ENCODE data around the gene ODAD4.
"Not testable (repeated sequence)": the region's sequence is repeated elsewhere in the genome, so short reads cannot be mapped to it uniquely, and the experiment has no call there.

The ODAD4 gene

DNA sequence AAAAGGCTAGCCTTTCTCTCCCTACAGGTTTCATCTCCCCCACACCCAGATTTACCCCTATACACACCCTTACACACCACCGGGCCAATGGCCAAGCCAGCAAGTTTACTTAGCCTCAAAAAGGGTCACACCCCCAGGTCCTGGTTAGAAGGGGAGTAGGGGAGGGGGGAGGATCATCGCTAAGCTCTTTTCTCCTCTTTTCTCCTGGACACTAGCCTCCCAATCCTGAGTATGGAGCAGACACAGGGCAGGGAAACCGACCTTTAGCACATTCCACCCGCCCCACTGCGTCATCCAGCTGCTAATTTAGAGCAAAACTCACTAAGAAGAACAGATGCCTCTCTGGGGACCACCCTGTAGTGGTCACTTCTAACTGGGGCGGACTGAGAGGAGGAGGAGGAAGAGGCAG lies 16.1 kb upstream of the ODAD4 start:
- DNase-seq: no peak

DNA sequence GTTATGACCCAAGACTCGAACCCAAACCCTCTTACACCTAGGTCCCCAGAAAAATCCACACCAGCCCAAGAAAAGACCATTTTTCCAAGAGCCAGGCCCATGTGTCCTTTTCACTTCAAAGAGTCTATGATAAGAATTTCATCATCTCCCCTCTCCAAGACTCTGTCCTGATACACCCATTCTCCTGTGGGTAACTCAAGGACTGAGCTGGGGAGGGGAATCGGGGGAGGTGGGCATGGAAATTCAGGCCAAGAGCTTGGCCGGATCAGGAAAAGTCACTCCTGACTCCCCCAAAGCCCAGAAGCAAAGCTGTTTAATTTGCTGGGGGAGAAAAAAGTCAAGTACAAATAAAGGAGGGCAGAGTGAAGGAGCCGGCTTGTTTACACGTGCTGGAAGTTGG lies 15.4 kb upstream of the ODAD4 start:
- no peak for DNase-seq

DNA sequence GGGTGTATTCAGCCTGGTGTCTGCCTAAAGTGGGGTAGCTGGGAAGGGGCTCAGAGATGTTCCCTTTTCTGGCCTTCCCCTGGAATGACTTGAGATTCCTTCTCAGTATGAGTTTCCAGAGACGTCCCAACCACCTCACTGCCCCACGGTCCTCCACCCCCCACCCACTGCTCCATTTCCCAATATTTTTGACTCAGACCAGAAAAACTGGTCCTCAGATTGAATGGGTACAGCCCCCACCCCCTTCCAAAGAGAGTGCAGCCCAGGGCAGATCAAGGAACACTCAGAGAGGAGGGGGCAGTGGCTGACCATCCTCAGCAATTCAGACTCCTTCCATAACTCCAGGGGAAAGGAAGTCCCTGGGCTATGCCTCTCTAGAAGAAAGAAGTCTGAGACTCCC lies 14.9 kb upstream of the ODAD4 start:
- DNase-seq: no peak

DNA sequence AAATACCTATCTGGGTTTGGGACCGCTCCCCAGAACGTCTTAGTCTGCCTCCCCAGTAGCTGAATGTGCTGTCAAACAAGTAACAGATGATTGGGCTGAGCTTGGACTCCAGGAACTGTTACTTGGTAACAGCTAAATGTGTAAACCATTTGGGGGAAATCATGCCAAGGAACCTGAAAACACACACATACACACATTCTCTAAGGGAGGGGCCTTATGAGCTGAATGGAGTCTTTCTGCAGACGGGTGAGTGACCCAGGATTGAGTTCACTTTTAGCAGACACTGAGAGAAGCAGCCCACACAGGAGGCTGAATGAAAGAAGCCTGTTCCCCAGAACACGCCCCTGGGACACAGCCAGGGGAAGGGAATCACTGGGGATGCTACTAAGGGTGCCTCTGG lies 13.2 kb upstream of the ODAD4 start:
- DNase-seq: no peak

DNA sequence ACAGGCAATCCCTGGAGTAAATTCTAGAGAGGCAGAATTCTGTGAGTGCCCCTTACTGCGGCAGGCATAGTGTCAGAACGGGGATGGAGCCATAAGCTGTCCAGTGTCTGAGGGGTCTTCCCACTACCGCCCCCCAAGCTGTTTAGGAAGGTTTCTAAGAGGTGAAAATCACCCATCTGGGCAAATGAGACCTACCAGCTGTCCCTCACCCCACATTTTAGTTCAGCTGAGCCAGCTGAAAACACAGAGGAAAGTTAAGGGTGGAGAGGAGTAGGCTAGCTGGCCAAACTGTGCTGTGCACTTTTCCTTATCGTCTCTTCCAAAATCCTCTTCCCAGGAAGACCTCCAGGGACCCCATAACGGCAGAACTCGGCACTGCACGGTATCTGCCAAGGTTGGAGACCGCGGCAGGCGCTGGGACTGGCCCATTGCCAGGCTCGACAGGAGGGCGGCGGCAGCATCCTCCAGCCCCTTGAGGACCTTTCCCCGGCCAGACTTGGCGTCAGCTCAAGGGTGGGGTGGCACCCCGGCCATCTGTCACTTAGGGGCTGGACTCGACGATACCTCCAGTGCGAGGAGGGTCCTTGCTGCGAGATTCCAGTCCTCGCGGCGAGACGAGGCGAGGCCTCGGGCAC lies 12.6 kb upstream of the ODAD4 start:
- DNase-seq: no peak

DNA sequence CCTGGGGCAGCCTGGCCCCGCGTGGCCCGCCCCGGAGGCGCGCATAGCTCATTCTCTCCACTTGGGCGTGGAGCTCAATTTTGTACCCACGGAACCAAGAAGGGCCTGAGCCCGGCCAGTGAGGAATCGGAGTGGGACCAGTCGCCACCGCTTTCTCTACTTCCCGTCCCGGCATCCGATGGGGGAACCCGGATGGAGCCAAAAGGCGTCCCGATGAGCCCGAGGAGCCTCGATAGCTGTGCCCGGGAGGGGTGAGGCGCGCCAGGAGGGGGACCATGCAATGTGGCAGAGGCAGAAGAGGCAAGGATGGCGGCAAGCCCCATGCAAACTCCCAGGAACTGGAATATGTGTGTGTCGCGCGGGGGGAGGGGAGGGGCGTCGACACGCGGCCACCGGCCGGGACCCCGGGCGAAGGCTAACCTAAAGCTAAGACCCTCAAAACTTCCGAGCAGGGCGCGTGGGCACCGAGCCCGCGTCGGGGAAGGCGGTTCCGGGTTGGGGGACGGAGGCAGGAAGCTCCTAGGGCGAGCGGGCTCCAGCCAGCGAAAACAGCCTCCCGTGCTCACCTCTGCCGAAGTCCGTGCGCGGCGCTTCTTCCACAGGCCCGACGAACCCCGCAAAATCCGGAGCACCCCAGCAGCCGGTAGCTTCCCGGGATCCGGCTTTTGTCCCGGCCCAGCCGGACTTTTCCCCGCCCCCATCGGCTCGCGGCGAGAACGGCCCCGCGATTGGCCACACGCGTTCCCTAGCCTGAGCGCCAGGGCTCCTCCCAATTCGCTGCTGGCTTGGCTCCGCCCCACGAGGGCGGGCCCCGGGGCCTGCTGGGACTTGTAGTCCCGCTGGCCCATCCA lies 11.9 kb upstream of the ODAD4 start, which contains the start of gene ACLY:
Gene ACLY (minus strand): TSS at position 638 of the 851 bp plus-strand sequence. CDS start 5,078 bp downstream, outside the sequence.
- peak; percentile 97 to 98 for DNase-seq

DNA sequence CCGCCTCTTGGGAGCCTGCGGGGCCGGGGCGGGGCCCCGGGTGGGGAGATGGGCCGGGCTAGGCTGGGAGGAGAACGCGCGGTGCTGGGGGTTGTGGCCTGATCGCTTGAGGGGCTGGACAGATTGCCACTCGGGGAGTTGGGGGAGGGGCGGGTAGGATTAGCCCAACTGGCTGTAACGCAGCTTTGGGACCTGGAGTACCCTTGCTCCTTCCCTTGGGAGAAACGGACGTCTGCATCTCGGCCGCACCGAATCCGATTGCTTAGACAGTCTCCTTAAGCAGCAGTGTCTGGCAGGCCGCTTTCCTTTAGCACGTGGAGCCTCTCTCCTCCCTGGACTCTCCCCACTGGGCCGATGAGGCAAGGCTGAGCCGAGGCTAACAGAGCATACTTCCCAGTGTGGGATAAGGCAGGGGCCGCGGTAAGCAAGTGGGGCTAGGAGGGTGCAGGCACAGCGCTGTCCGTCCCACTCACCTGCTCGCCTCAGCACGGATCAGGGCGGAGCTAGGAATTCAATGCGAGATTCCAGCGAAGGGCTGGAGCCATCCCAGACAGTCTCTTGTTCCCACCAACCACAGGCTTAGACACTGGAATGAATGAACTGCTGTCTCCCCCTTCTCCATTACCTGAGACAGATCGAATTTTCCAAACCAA lies 11.1 kb upstream of the ODAD4 start:
- no peak for DNase-seq

DNA sequence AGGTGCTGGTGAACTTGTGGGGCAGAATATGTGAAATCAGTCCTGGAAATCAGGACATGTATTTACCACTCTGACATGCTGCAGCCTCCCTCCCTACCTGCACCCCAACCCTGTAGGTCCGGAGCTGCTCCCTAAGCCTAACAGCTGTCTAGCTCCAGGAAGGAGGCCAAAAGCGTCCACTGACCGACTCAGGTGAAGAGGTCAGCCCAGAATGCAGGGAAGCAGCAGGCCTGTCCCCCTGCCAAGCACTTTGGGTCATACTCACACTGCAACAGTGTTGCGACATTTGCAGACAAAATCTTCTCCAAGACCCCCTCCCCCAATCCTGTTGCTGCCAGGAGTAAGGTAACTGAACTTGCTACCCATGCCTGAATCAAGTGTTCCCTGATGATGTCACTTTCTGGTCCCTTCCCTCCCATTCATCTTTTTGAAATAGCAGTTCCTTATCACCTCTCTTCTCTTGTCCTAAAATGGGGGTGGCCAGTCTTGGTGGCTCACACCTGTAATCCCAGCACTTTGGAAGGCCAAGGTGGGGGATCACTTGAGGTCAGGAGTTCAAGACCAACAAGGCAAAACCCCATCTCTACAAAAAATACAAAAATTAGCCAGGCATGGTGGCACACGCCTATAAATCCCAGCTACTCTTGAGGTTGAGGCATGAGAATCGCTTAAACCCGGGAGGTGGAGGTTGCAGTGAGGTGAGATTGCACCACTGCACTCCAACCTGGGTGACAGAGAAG lies 10.4 kb upstream of the ODAD4 start:
- peak in 1 of 2 experiments; percentile 30 for DNase-seq

DNA sequence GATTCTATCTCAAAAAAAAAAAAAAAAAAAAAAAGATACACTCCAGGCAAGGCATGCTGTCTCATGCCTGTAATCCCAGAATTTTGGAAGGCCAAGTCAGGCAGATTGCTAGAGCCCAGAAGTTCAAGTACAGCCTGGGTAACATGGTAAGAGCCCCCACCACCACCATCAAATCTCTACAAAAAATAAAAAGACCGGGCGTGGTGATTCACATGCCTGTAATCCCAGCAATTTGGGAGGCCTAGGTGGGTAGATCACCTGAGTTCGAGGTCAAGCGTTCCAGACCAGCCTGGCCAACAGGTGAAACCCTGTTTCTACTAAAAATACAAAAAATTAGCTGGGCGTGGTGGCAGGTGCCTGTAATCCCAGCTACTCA lies 9.8 kb upstream of the ODAD4 start:
- no peak for DNase-seq

DNA sequence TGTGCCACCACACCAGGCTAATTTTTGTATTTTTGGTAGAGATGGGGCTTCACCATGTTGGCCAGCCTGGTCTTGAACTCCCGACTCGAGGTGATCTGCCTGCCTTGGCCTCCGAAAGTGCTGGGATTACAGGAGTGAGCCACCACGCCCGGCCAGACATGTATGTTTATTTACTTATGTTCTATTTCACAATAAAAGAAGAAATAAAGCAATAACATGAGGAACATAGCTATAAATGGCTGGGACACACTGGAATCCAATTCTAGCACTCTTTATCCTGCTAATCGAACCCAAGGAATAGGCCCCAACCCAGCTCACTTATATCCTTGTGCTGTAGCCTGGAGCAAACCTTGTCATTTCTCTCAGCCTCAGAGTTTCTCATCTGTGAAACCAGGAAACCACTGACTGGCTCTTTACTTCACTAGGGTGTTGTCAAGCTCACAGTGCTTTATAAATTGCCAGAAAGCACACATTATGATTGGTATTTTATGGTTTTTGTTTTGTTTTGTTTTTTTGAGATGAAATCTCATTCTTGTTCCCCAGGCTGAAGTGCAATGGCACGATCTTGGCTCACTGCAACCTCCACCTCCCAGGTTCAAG lies 4.3 kb upstream of the ODAD4 start:
- no peak for DNase-seq

DNA sequence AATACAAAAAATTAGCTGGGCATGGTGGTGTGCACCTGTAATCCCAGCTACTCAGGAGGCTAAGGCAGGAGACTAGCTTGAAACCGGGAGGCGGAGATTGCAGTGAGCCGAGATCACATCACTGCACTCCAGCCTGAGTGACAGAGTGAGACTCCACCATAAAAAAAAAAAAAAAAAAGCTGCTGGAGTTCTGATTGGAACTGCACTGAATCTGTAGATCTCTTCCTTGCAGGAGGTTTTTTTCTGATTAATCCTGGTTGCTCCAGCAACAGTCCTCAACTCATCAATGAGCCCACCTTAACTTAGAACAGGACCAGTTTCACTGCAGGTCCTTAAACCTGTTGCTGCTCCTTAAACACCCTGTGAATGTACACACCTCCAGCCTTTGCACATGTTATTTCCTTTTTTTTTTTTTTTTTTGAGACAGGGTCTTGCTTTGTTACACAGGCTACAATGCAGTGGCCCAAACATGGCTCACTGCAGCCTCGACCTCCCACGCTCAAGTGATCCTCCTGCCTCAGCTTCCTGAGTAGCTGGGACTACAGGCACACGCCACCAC lies 1.6 kb upstream of the ODAD4 start:
- no peak for DNase-seq

DNA sequence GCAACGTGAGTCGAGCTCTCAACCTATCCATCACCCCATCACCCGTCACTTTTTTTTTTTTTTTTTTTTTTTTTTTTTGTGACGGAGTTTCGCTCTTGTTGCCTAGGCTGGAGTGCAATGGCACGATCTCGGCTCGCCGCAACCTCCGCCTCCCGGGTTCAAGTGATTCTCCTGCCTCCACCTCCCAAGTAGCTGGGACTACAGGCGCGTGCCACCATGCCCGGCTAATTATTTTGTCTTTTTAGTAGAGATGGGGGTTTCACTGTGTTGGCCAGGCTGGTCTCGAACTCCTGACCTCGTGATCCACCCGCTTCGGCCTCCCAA lies 378 bp downstream of the ODAD4 start:
- not testable (repeated sequence) for DNase-seq

DNA sequence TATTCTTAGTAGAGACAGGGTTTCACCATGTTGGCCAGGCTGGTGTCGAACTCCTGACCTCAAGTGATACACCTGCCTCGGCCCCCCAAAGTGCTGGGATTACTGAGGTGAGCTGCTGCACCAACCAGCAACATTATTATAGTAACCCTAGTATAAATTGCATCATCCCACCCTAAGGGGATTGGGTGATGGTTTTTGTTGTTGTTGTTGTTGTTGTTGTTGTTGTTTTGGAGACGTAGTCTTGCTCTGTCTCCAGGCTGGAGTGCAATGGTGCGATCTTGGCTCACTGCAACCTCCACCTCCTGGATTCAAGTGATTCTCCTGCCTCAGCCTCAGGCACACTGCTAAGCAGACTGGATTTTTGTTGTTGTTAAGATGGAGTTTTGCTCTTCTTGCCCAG lies 1.3 kb downstream of the ODAD4 start:
- DNase-seq: not testable (repeated sequence)

DNA sequence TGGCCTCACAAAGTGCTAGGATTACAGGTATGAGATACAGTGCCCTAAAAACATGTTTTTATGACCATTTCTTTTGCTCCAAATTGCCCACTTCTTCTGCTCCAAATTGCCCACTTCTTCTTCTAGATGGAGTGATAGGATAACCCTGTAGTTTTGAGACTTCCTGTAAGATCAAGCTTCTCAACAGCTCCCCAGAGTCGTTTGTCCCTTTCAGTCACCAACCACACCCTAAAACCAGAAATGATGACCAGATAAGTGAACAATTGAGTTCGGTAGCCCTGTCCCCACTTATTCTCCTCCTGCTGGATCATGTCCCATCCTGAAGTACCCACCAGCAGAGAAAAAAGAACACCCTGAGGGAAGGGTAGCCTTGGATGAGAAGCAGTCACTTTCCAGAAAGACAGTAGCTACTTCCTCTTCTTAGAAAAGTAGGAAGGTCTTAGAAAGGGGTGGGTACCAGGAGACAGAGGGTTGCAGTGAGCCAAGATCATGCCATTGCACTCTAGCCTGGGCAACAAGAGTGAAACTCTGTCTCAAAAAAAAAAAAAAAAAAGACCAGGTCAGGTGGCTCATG lies 2.5 kb downstream of the ODAD4 start:
- DNase-seq: peak; percentile 81 to 92

DNA sequence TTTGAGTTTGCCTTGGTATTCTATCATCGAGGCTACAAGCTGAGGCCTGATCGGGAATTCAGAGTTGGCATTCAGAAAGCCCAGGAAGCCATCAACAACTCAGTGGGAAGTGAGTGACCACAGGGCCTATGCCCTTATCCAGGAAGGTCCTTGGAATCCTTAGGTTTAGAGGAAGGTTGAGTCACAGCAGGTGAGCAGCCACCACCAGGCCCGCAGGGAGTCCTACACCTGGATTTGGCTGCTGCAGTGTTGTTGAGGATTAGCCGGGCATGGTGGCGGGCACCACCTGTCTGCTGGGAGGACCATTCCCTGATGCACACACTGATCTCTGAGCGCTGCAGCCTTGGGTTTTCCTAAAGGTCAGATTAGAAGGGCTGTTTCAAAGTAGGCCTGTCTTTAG lies 5.2 kb downstream of the ODAD4 start:
- no peak for DNase-seq

DNA sequence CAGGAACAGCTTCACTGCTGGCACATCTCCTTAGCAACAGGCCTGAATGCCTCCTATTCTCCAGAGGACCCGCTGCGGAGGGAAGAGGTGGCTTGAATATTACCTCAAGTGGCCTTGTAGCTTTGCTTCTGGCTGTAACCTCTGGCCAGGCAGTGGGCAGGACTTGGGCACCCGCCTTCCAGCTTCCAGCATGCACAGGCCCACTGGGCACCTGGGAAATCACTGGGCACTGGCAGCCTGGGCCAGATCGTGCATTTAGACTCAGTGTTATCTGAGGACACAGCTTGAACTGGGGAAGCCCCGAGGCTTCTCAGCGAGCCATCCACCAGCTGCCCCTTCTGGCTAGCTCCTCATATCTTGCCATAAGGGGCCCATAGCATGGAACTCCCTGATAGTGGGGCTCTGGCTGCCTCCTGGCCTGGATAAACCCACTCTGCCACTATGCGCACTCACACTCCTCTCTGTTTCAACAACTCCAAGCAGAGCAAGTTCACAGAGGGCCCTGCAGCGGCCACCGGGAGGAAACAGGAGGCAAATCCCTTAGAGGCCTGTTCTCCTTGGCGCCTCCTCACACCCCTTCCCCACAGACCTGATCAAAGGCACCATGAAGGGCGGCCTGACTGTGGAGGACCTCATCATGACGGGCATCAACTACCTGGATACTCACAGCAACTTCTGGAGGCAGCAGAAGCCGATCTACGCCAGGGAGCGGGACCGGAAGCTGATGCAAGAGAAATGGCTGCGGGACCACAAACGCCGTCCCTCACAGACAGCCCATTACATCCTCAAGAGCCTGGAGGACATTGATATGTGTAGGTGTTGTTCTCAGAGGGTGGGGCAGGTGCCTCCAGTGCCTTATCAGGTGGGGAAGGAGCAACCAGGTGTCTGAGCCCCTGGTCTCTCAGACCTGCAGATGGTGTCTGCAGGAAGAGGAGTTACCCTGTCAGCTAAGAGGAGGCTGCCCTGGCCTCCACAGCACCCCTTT lies 7.8 kb downstream of the ODAD4 start:
- no peak for DNase-seq

DNA sequence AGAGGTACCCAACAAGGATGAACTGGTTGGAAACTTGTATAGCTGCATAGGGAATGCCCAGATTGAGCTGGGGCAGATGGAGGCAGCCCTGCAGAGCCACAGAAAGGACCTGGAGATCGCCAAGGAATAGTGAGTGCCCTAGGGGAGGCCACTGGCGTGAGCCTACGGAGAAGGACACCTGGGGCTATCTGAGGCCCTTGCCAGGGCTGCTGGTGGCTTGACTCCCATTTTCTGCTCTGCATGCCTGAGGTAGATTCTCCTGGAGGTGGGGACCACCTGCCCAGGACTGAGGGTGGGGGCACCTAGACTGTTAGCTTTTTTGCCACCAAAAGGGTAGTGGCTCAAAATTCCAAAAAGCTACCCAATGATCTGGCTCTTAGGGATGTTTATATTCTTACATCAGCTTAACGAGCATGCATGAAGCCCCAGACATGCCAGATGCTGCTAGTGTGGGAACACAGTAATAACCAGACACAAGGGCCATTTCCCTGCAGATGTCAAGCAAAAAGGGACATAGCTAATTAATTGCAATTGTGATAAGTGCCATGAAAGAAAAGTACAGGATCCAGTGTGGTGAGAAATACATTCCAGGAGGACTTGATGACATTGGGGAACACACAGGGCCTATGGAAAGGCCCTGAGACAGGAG lies 8.8 kb downstream of the ODAD4 start:
- DNase-seq: no peak

DNA sequence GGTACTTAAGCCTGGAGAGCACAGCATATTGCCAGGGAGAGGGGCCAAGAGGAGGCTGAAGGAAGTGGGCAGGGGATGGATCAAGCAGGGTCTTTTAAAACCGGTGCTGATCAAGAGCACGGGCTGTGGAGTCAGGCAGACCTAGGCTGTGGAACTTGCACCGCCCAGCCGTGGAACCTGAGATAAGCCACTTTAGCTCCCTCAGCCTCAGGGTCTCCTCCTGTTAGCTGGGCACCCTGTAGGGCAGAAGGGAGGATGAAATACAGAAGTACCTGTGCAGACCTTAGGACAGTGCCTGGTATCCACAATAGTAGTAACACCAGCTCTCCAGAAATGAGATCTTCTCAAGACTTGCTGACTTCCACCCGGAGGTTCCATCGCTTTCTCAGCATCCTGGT lies 9.3 kb downstream of the ODAD4 start:
- DNase-seq: no peak

DNA sequence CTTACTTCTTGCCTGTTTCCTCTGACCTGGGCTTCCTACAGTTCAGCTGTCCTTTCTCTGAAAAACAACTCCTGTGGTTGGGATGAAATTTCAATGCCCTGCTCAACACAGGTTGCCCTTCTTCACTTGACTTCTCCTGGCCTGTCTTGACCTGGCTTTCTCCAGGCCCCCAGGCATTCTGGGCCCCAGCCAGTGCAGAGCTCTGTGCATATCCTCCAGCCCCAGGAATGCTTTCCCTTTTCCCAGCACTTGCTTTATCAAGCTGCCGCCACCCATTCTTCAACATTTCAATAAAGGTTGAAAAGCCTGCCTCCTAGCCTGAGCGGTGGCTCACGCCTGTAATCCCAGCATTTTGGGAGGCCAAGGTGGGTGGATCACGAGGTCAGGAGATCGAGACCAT lies 10.8 kb downstream of the ODAD4 start:
- DNase-seq: no peak

DNA sequence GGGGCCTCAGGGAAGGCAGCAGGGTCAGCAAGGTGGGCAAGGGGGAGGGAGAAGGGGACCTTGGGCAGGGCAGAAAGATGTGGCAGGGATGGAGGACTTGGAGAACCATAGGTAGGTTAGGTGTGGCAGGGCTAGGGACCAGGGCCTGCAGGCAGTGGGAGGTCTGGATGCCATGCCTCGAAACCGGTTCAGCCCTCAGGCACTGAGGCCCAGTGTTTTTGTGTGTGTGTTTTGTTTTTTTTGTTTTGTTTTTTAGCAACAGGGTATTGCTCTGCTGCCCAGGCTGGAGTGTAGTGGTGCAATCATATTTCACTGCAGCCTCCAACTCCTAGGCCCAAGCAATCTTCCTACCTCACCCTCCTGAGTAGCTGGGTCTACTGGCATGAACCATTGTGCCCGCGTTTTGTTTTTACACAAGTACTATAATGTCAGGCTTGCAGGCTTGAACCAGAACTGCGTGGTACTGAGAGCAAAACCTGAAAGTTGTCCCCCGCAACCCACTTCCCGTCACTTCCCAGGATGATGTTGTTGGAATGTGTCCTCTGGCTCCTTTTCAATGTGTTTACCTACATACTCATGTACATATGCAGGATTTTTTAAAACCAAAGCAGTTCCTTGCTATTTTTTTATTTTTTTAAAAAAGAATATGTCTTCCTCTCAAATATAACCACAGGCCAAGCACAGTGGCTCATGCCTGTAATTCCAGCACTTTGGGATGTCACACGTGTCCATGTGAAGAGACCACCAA lies 12.4 kb downstream of the ODAD4 start:
- DNase-seq: no peak
